Glutamatergic neuron (in vitro differentiated cells): ENCODE data around the gene RREB1. TPM values are rescaled to one million over a fixed set of nuclear protein-coding genes. Genes with fewer than 3 reads are reported as not detected.

Experiments
- DNase-seq: peaks from one replicate; pipeline ENCODE4 v3.0.0; 2022
- H3K27ac Mint-ChIP-seq: one replicate; pipeline ENCODE4 v1.8.0; 2020; ENCODE audit warnings: mild to moderate bottlenecking, mixed read lengths, inconsistent platforms; ENCODE audit not compliant: unreplicated experiment
- H3K27me3 Mint-ChIP-seq: one replicate; pipeline ENCODE4 v1.8.0; 2020; ENCODE audit warnings: mild to moderate bottlenecking, moderate library complexity, mixed read lengths, inconsistent platforms; ENCODE audit not compliant: unreplicated experiment
- H3K36me3 Mint-ChIP-seq: one replicate; pipeline ENCODE4 v1.8.0; 2020; ENCODE audit warnings: mild to moderate bottlenecking, mixed read lengths, inconsistent platforms; ENCODE audit not compliant: unreplicated experiment
- H3K4me1 Mint-ChIP-seq: one replicate; pipeline ENCODE4 v1.8.0; 2020; ENCODE audit warnings: mild to moderate bottlenecking, low read depth, mixed read lengths, inconsistent platforms; ENCODE audit not compliant: unreplicated experiment
- H3K4me3 Mint-ChIP-seq: one replicate; pipeline ENCODE4 v1.8.0; 2020; ENCODE audit warnings: mild to moderate bottlenecking, mixed read lengths, inconsistent platforms; ENCODE audit not compliant: unreplicated experiment
- H3K9me3 Mint-ChIP-seq: one replicate; pipeline ENCODE4 v1.8.0; 2020; ENCODE audit warnings: mild to moderate bottlenecking, moderate library complexity, mixed read lengths, inconsistent platforms; ENCODE audit not compliant: unreplicated experiment
- CTCF ChIP-seq: fragments of 200-600 bp; sonication (generic); IDR thresholded peaks from one replicate; pipeline ENCODE4 v1.5.0; 2021; ENCODE audit not compliant: partially characterized antibody, unreplicated experiment
- total RNA-seq: library from RNA; stranded (reverse); fragmentation: NEBNext Ultra II Directional; extraction: Animal tissue kit (Norgen Biotek cat#: 25700); gene quantifications from one replicate; pipeline ENCODE4 v1.2.1, GENCODE V29; 2021; ENCODE audit not compliant: unreplicated experiment

Gene RREB1
- total RNA-seq, 1 donor from 2014 or later, result 3.4 TPM

- Mint-ChIP-seq H3K9me3 (no peaks in the 10 kb centered on the region), H3K4me1 (no peaks in the 10 kb centered on the region), H3K27ac (no peak overlapping the region), H3K36me3 (no peaks in the 10 kb centered on the region), H3K4me3 (no peak overlapping the region), H3K27me3 (peaks cover 2% of the 10 kb centered on the region)
- DNase-seq, result no peak
- no peak for TF ChIP-seq CTCF
Measured at GRCh38 chr6:7122684-7123083, 14.9 kb downstream of the RREB1 start.

- no peaks in the 10 kb centered on the region for H3K4me1 Mint-ChIP-seq
- H3K4me3 Mint-ChIP-seq, result no peak overlapping the region
- H3K9me3 Mint-ChIP-seq, result no peaks in the 10 kb centered on the region
- no peaks in the 10 kb centered on the region for H3K36me3 Mint-ChIP-seq
- DNase-seq, result no peak
- TF ChIP-seq CTCF, result no peak
- peaks cover 4% of the 10 kb centered on the region for H3K27me3 Mint-ChIP-seq
- no peak overlapping the region for H3K27ac Mint-ChIP-seq
Measured at GRCh38 chr6:7124114-7124513, 16.4 kb downstream of the RREB1 start.

GRCh38 chr6:7124636-7125035 is 16.9 kb downstream of the RREB1 start:
- Mint-ChIP-seq H3K4me1 (no peaks in the 10 kb centered on the region), H3K27ac (no peak overlapping the region), H3K27me3 (peaks cover 4% of the 10 kb centered on the region), H3K9me3 (no peaks in the 10 kb centered on the region), H3K36me3 (no peaks in the 10 kb centered on the region), H3K4me3 (no peak overlapping the region)
- no peak for TF ChIP-seq CTCF
- no peak for DNase-seq

GRCh38 chr6:7125290-7125689 is 17.5 kb downstream of the RREB1 start:
- no peak overlapping the region for H3K27ac Mint-ChIP-seq
- H3K4me3 Mint-ChIP-seq, result no peak overlapping the region
- no peaks in the 10 kb centered on the region for H3K4me1 Mint-ChIP-seq
- peaks cover 4% of the 10 kb centered on the region for H3K27me3 Mint-ChIP-seq
- no peaks in the 10 kb centered on the region for H3K36me3 Mint-ChIP-seq
- no peak for DNase-seq
- H3K9me3 Mint-ChIP-seq, result no peaks in the 10 kb centered on the region
- no peak for TF ChIP-seq CTCF

GRCh38 chr6:7126754-7127153 is 19.0 kb downstream of the RREB1 start:
- no peak for TF ChIP-seq CTCF
- Mint-ChIP-seq H3K27me3 (peaks cover 4% of the 10 kb centered on the region), H3K4me3 (no peak overlapping the region), H3K36me3 (no peaks in the 10 kb centered on the region), H3K9me3 (no peaks in the 10 kb centered on the region), H3K27ac (no peak overlapping the region), H3K4me1 (no peaks in the 10 kb centered on the region)
- no peak for DNase-seq
